ENCODE data around the gene TK2. TPM values are rescaled to one million over a fixed set of nuclear protein-coding genes. Genes with fewer than 3 reads are reported as not detected.

TK2 gene
- total and polyA plus RNA-seq, 11 donors, result 9.4 to 29.4 (median 17.3) TPM

DNA sequence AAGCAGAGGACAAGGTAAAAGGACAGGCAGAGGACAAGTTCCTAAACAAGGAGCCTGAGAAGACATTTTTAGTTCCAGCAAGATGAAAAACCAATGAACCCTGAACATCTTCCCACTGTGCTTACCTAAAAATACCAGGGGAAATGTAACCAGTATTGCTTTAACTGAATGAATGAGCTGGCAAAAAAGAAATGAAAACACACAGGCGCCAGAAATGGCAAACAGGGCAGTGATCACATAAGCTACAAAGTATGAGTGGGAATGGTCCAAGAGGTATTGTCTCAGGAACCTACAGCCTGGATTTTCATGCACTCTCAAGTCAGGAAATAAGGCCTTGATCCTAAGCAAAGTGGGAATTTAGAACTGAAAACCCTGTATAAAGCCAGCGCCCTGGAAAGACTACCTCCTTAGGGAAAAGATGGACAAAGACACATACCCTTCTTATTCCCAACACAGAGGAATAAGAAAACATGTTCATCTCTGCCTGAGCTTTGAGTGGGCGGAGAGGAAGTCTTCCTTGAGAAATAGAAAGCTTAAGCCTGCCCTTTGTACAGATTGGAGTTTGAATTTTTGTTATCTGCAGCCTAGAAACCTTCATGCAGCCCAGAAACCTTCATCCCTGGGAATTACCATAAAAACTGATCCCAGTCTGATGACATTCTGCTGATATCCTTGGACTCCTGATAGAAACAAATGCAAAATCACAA, 31.5 kb upstream of the TK2 start:
- no peaks in the 10 kb centered on the region for H3K36me3 ChIP-seq
- peaks cover 0 to 46% (median 19%) of the 10 kb centered on the region in 12 donors for H3K4me1 ChIP-seq
- TF ChIP-seq POLR2A (IDR thresholded peaks at IDR 0.05), result no peak
- TF ChIP-seq, protein P1, sequence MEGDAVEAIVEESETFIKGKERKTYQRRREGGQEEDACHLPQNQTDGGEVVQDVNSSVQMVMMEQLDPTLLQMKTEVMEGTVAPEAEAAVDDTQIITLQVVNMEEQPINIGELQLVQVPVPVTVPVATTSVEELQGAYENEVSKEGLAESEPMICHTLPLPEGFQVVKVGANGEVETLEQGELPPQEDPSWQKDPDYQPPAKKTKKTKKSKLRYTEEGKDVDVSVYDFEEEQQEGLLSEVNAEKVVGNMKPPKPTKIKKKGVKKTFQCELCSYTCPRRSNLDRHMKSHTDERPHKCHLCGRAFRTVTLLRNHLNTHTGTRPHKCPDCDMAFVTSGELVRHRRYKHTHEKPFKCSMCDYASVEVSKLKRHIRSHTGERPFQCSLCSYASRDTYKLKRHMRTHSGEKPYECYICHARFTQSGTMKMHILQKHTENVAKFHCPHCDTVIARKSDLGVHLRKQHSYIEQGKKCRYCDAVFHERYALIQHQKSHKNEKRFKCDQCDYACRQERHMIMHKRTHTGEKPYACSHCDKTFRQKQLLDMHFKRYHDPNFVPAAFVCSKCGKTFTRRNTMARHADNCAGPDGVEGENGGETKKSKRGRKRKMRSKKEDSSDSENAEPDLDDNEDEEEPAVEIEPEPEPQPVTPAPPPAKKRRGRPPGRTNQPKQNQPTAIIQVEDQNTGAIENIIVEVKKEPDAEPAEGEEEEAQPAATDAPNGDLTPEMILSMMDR (IDR thresholded peaks at IDR 0.05), result no peak
- ATAC-seq (no peak), DNase-seq (no peak)
- H3K27me3 ChIP-seq, result peaks cover 0 to 26% (median 12%) of the 10 kb centered on the region in 9 donors
- peak overlapping the region in 2 of 12 donors; percentile 27 to 40 for H3K27ac ChIP-seq
- no peaks in the 10 kb centered on the region for H3K9me3 ChIP-seq
- H3K4me3 ChIP-seq, result no peak overlapping the region
- intact Hi-C loops (cut with DNase I), result no loop called here
- 47 to 81% (median 77%) methylated on average over 3 of the region's 3 CpGs for WGBS, 4 donors

DNA sequence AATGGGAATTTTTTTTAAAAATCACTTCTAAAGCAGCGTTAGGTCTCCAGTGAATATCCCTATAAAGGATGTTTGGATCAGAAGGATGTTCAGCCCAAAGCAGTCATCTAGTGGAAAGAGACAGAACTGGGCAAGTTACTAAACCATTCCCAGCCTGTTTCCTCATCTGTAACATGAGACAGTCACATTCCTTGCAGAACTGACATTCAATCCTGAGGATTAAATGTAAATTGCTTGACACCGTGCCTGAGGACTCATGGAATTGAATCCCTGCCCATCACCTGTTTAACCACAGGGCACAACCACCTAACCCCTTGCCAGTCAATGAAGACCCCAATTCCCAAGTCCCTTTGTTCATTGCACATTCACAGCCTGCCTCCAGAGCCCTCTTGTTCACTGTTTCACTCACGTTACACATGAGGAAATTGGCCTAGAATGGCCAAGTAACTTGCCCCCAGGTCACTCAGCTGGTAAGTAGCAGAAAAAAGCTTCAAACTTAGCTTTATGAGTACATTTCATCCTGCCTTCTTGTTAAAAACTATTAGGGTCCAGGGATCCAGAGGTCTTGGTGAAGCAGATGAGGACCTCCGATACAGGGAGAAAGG, 30.8 kb upstream of the TK2 start:
- ATAC-seq, result no peak

DNA sequence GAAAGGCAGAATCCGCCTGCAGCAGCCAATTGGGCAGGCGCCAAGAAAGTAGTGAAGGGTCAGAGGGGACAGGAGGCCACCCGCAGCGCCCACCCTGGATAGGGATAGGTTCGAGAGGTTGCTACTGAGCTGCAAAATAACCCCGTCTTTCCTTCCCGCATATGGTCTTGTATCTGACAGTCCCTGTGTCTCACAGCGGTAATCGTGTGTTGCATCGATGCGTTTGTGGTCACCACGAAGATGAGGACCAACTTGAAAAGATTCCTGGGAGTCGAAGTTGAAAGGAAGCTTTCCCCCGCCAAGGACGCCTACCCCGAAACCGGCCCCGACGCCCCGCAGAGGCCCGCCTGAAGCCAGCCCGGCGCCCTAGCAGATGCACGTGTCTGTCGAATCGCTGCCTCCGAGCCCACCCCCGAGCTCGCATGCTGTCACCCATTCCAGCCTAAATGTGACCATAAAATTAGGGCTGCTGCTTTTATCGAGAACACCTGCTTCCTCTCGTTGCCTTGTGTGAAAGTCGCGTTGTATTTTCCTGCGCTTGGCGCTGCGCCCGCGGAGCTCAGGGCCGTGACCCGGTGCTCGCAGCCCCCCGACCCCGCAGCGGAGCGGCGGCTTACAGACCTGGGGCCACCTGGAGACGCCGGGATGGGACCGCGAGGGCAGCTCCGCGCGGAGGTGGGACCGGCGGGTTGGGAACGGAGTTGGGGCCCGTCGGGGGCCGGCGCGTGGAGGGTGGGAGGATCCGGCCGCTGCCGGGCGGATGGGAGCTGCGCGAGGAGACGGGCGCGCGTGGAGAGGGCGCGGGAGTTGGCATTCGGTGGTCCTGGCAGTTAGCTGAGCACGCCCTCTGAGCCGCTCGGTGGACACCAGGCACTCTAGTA, 29.0 kb upstream of the TK2 start, which contains the start of gene CMTM2:
Gene CMTM2, plus strand, starts transcription at position 813 of the 881 bp plus-strand sequence. CDS start 145 bp downstream, outside the sequence.
- H3K4me3 ChIP-seq, result peak within 1 kb of the TSS in 10 of 12 donors; percentile 21 to 53 (median 40)
- ATAC-seq, result peak in 2 of 4 donors; percentile 20 to 26

More for the DNA sequence above, 30.8 kb upstream of the TK2 start:
- intact Hi-C loops (cut with DNase I), result no loop called here
- 82 to 89% (median 84%) methylated on average over 4 of the region's 4 CpGs for WGBS, 4 donors
- no peak for DNase-seq
- Histone ChIP-seq H3K4me1 (peaks cover 0 to 47% (median 17%) of the 10 kb centered on the region in 12 donors), H3K27me3 (peaks cover 0 to 26% (median 12%) of the 10 kb centered on the region in 9 donors), H3K9me3 (no peaks in the 10 kb centered on the region), H3K27ac (peak overlapping the region in 2 of 12 donors; percentile 27 to 40), H3K4me3 (no peak overlapping the region), H3K36me3 (no peaks in the 10 kb centered on the region)
- TF ChIP-seq POLR2A (IDR thresholded peaks at IDR 0.05), result no peak
- TF ChIP-seq, protein P1 (IDR thresholded peaks at IDR 0.05), result no peak

More for the DNA sequence above, 29.0 kb upstream of the TK2 start, which contains the start of gene CMTM2:
- intact Hi-C loops (cut with DNase I), result no loop called here
- no peak within 1 kb of the TSS for H3K27ac ChIP-seq
- H3K27me3 ChIP-seq, result peaks cover 0 to 26% (median 12%) of the 10 kb centered on the region in 9 donors
- peaks cover 0 to 42% (median 16%) of the 10 kb centered on the region in 12 donors for H3K4me1 ChIP-seq
- DNase-seq, result peak in 1 of 5 donors; percentile 61
- 18 to 45% (median 25%) methylated on average over 25 to 77 of the region's 77 CpGs for WGBS, 4 donors
- TF ChIP-seq, protein P1 (IDR thresholded peaks at IDR 0.05), result no peak
- TF ChIP-seq POLR2A (IDR thresholded peaks at IDR 0.05), result no peak
- H3K9me3 ChIP-seq, result no peaks in the 10 kb centered on the region
- no peaks in the 10 kb centered on the region for H3K36me3 ChIP-seq

All from heart left ventricle (tissue), 16 donors.